ENCODE results near the gene CPN1.

The CPN1 gene

GRCh38 chr10:99994801-99995200 lies 86.9 kb downstream of the CPN1 start:
- H3K9me3 ChIP-seq (ENCODE audit: insufficient read depth, low read depth, low read length) = no peaks in the 10 kb centered on the region
- H3K9ac ChIP-seq (ENCODE audit: low read depth, low read length) = no peak overlapping the region
- H3K27me3 ChIP-seq (ENCODE audit: insufficient read depth, low read length) = no peaks in the 10 kb centered on the region
- H3K27ac ChIP-seq (ENCODE audit: low read depth, low read length) = no peak overlapping the region
- H3K4me3 ChIP-seq (ENCODE audit: low read length) = no peak overlapping the region
- H3K36me3 ChIP-seq (ENCODE audit: insufficient read depth, low read length) = no peaks in the 10 kb centered on the region
- peaks cover 9% of the 10 kb centered on the region; the same call in 1 of the 2 replicates for H3K4me1 ChIP-seq (ENCODE audit: insufficient read depth, low read length)
- 93% methylated on average over 5 of the region's 5 CpGs for WGBS

GRCh38 chr10:99993701-99994689 lies 87.7 kb downstream of the CPN1 start:
- no peaks in the 10 kb centered on the region for H3K27me3 ChIP-seq (ENCODE audit: insufficient read depth, low read length)
- H3K9ac ChIP-seq (ENCODE audit: low read depth, low read length) = no peak overlapping the region
- WGBS = 81% methylated on average over 7 of the region's 8 CpGs
- no peak overlapping the region for H3K27ac ChIP-seq (ENCODE audit: low read depth, low read length)
- H3K36me3 ChIP-seq (ENCODE audit: insufficient read depth, low read length) = no peaks in the 10 kb centered on the region
- peaks cover 9% of the 10 kb centered on the region; the same call in 1 of the 2 replicates for H3K4me1 ChIP-seq (ENCODE audit: insufficient read depth, low read length)
- no peaks in the 10 kb centered on the region for H3K9me3 ChIP-seq (ENCODE audit: insufficient read depth, low read depth, low read length)
- no peak overlapping the region for H3K4me3 ChIP-seq (ENCODE audit: low read length)

Measured in HUES64 (cell line).